GM10248 (cell line): ENCODE results near the gene IMMP2L.

Experiments
- CTCF ChIA-PET: fragments of 300-600 bp; sonication (Branson Sonifier 250); formaldehyde crosslinking; extraction: SDS; loops from one replicate; lab custom pipeline; 2021; ENCODE audit warnings: antibody characterized with exemption; lab: Yijun Ruan, JAX
- POLR2A ChIA-PET: fragments of 350-650 bp; sonication (Branson Sonifier 250); formaldehyde crosslinking; extraction: SDS; loops from one replicate; lab custom pipeline; 2020; ENCODE audit warnings: antibody characterized with exemption; lab: Yijun Ruan, JAX
- DNase-seq: peaks from one replicate; pipeline ENCODE4 v3.0.0; 2012; ENCODE audit errors: extremely low spot score
- TF ChIP-seq, protein P1 (sequence below): IDR thresholded peaks from 2 replicates; pipeline ENCODE4 v1.5.1; 2012; ENCODE audit warnings: mild to moderate bottlenecking, low read depth; ENCODE audit errors: extremely low read depth, missing control alignments, control extremely low read depth

IMMP2L gene

DNA sequence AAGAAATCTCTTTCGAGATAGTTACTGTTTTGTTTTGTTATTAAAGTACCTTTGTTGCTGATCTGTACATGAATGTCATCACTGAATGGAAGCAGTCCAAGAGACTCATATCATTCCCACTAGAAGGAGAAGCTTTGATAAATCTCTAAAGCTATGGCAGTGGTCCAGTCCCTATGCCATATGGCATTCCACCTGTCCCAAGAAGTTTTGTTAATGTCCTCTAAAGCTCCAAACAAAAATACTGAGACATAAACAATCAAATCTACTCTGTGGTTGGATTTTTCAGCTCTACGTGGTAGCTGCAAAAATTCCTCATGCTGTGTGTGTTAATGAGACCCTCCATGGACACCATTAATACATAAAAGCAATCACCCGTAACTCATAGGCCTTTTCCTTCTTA is 377.3 kb downstream of the IMMP2L start:
- ChIA-PET CTCF (no interaction called here), POLR2A (no interaction called here)
- TF ChIP-seq, protein P1, sequence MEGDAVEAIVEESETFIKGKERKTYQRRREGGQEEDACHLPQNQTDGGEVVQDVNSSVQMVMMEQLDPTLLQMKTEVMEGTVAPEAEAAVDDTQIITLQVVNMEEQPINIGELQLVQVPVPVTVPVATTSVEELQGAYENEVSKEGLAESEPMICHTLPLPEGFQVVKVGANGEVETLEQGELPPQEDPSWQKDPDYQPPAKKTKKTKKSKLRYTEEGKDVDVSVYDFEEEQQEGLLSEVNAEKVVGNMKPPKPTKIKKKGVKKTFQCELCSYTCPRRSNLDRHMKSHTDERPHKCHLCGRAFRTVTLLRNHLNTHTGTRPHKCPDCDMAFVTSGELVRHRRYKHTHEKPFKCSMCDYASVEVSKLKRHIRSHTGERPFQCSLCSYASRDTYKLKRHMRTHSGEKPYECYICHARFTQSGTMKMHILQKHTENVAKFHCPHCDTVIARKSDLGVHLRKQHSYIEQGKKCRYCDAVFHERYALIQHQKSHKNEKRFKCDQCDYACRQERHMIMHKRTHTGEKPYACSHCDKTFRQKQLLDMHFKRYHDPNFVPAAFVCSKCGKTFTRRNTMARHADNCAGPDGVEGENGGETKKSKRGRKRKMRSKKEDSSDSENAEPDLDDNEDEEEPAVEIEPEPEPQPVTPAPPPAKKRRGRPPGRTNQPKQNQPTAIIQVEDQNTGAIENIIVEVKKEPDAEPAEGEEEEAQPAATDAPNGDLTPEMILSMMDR = no peak

DNA sequence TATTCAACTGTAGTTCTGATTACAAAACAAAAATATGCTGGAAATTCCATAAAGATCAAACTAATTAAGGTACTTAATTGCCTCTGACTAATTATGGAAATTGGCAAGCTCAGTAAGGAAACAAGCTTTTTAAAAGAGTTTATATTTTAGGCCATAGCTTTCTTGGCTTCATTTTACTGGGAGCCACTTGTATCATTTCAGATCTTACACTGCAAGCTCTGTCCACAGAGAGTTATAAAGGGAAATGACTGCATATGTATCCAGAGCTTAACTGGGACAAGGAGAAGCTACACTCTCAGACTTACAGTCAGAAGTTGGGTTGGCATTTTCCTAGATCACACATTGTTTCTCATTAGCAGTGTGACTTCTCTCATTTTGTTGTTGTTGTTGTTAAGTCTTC is 379.0 kb downstream of the IMMP2L start:
- ChIA-PET POLR2A (no interaction called here), CTCF (no interaction called here)
- no peak for DNase-seq
- TF ChIP-seq, protein P1 = no peak

More for the DNA sequence above, 377.3 kb downstream of the IMMP2L start:
- no peak for DNase-seq

DNA sequence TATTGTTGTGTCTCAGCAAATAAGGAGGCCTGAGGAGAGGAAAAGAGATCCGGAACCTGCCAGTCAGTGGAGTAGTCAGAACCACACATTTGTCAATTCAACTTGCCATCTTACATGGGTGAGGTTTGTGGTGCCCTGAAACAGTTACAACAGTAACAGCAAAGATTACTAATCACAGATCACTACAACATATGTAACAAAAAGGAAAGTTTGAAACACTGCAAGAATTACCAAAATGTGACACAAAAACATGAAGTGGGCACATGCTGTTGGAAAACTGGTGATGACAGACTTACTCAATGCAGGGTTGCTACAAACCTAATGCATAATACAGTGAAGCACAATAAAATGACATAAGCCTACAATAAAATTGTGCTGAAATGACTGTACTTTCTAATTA is 382.0 kb downstream of the IMMP2L start:
- CTCF ChIA-PET = interaction anchor here (1.4 kb wide), 1 partner anchor 9 kb away, joined by 8 read pairs; no protein-coding TSS in a partner anchor
- POLR2A ChIA-PET = no interaction called here
- TF ChIP-seq, protein P1 = no peak
- DNase-seq = no peak

DNA sequence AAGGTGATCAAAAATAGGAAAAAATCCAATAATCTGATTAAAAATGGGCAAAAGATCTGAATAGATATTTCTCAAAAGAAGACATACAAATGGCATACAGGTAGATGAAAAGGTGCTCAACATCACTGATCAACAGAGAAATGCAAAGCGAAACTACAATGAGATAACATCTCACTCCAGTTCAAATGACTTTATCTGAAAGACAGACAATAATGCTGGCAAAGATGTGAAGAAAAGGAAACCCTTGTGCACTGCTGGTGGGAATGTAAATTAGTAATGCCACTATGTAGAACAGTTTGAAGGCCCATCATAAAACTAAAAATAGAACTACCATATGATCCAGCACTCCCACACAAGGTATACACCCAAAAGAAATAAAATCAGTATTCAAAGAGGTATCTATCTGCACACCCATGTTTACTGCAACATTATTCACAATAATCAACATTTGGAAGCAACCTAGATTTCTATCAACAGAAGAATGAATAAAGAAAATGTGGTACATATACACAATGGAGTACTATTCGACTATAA is 386.3 kb downstream of the IMMP2L start:
- TF ChIP-seq, protein P1 = no peak
- POLR2A ChIA-PET = no interaction called here
- DNase-seq = no peak
- CTCF ChIA-PET = no interaction called here

DNA sequence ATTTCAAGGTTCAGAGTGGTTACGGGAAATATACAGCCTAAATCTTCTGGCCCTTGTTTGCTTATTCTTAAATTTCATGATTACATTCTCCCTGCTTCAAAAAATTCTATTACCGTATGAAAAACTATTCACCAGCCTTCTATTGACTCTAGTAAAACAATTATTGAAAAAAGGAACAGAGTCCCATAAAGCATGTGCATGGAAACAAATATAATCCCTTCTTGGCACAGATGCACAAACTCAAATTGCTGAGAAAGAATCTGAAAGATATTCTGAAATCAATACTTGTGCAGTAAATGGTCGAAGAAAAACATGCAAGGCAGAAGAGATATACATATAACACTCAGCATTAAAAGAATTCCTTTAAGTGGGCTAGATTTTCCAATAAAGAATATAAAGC is 387.8 kb downstream of the IMMP2L start:
- CTCF ChIA-PET = no interaction called here
- POLR2A ChIA-PET = no interaction called here
- no peak for DNase-seq
- TF ChIP-seq, protein P1 = no peak

DNA sequence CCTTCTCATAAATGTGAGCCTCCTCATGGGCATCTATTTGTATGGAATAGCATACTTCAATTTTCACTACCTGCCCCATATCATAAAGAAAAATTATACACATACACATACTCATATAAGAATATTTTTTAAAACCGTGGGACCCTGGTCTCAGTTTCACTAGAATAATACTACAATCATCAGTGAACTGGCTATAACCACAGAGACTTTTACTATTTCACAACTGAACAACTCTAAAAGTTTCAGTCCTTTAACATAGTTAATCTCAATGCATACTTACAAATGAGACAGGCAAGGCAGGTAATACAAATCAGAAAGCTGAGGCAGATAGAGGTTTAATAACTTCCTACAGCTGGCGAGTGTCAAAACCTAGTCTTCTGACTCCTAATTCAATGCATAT is 388.3 kb downstream of the IMMP2L start:
- CTCF ChIA-PET = no interaction called here
- no peak for DNase-seq
- TF ChIP-seq, protein P1 = no peak
- POLR2A ChIA-PET = no interaction called here
